ENCODE results near the gene PGC. TPM values are rescaled to one million over a fixed set of nuclear protein-coding genes. Genes with fewer than 3 reads are reported as not detected.

The PGC gene
- total RNA-seq, 4 donors from 2014 or later, result not detected

DNA sequence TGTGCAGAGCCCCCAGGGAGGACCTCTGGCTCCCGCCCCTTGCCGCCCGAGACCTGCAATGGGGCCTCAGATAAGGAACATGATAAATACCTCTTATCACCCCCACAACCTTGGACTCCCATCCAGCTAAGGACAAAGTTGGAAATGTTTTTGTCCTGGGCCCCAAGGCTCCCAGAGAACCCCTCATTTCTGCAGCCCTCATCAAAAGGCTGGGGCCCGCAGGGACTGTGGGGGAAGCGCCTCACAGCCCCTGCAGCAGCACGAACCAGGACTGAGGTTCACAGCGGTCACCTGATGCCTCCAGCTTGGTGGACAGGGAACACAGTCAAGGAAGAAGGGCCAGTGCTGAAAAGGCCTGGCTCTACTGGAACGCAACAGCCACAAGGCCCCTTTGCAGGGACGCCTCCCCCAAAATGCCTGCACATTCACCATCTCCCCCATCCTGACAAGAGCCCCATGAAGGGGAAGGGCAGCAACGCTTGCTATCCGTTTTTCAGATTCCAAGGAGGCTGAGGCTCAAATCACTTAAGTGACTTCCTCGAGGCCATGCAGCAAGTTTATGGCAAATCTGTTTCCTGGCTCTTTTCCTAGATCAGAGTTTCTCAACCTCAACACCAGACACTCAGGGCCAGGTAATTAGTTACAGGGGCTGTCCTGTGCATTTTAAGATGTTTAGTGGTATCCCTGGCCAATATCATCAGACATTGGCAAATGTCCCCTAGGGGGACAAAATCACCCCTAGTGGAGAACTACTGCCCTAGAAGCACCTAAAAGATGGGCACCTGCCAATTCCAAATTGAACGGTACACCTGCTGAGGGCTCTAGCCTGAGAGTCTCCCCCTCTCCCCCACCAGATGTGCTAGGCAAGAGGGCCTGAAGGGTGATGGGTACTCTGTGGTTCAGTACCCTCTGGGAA lies 22.4 kb downstream of the PGC start:
- TF ChIP-seq CTCF (IDR thresholded peaks at IDR 0.05; ENCODE audit: low read depth), result no peak

DNA sequence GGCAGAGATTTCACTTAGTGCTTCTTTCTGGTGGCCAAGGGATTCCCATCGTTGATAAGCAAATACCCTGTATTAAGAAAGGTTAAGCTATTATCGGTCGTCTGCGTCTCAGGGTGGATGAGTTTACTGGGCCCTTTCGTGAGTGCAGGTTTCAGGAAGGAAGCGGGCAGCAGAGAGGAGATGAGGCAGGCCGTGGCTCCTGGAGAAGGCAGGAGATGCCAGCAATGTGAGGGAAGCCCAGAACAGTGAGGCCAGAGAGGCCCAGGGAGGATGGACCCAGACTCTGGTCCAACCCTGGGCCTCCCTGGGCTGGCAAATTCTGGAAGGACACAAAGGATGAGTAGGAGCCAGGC lies 23.0 kb downstream of the PGC start:
- no peak for TF ChIP-seq CTCF (IDR thresholded peaks at IDR 0.05; ENCODE audit: low read depth)

- TF ChIP-seq CTCF (IDR thresholded peaks at IDR 0.05; ENCODE audit: low read depth), result no peak
Observed at GRCh38 chr6:41723530-41724227, 23.5 kb downstream of the PGC start.

DNA sequence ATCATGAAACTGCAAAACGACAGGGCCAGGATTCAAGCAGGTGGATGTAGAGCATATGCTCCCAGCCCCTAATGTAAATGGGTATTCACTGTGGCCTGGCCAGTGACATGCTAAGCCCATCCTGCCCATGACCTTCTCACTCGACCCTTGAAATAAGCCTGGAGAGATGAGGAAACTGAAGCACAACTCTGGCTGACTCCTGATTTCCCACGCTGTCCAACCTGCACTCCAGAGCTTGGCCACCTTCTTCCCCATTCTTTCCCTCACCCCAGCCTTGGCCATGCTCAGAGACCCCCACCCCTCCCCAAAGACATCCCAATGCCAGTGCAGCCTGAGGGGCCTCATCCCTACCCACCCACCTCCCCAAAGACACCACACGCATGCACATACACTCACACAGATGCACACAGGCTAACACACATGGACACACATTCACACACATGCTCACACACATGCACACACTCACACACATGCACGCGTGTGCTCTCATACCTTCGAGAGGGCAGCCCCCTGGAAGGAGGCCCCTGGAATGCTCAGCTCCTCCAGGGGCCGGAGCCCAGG lies 24.1 kb downstream of the PGC start:
- TF ChIP-seq CTCF (IDR thresholded peaks at IDR 0.05; ENCODE audit: low read depth), result no peak

DNA sequence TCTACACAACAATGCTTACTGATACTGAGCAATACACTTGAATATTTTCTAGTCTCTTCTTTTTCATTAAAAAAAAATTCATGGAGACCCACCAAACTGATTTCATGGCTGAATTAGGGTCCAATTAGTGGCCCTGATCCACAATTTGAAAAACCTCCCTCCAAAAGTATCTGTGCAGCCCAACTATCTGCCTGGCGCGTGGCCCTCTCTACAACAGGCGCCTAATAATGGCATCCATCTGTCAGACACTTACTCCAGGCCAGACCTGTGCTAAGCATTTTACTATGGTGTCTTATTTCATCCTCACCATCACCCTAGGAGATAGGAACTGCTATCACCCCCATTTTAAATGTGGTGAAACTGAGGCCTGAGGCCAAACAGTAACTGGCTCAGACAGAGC lies 25.8 kb downstream of the PGC start:
- no peak for TF ChIP-seq CTCF (IDR thresholded peaks at IDR 0.05; ENCODE audit: low read depth)

- no peak for TF ChIP-seq CTCF (IDR thresholded peaks at IDR 0.05; ENCODE audit: low read depth)
Observed at GRCh38 chr6:41720783-41721182, 26.4 kb downstream of the PGC start.

GRCh38 chr6:41720262-41720620 lies 27.0 kb downstream of the PGC start:
- no peak for TF ChIP-seq CTCF (IDR thresholded peaks at IDR 0.05; ENCODE audit: low read depth)
